SK-N-SH (cell line): ENCODE measurements around the gene TFPT.

Experiments used
- CTCF ChIP-seq: fragments of 200-600 bp; sonication (generic); IDR thresholded peaks from 2 replicates; pipeline ENCODE4 v1.6.1; 2017; ENCODE audit warnings: antibody characterized with exemption, mild to moderate bottlenecking, moderate library complexity
- EZH2phosphoT487 ChIP-seq: fragments of 200-600 bp; sonication (generic); IDR thresholded peaks from 2 replicates; pipeline ENCODE4 v1.6.1; 2017; ENCODE audit warnings: low read depth, mixed run types, mild to moderate bottlenecking, antibody characterized with exemption, moderate library complexity, borderline replicate concordance
- MAX ChIP-seq: IDR thresholded peaks from 2 replicates; pipeline ENCODE4 v1.4.0; 2012; ENCODE audit warnings: low read depth
- MXI1 ChIP-seq: IDR thresholded peaks from 2 replicates; pipeline ENCODE4 v1.6.1; 2012; ENCODE audit warnings: mild to moderate bottlenecking, low read depth, low read length, improper control_type of control experiment
- POLR2AphosphoS5 ChIP-seq: IDR thresholded peaks from 2 replicates; pipeline ENCODE4 v1.6.1; 2012; ENCODE audit warnings: low read depth, low read length

GRCh38 chr19:54160182-54160811, 44.8 kb upstream of the TFPT start:
- TF ChIP-seq MXI1: no peak
- no peak for TF ChIP-seq POLR2AphosphoS5
- no peak for TF ChIP-seq MAX
- no peak for TF ChIP-seq CTCF
- no peak for TF ChIP-seq EZH2phosphoT487
